Kidney (tissue), 14 donors: ENCODE data around the gene C1QTNF6. TPM values are rescaled to one million over a fixed set of nuclear protein-coding genes. Genes with fewer than 3 reads are reported as not detected.

Experiments used
- DNase-seq, 5 donors: peaks; one replicate each; pipeline ENCODE4 v3.0.0-alpha.2; 2013 to 2020
- FAIRE-seq: peaks from 2 replicates; lab custom pipeline; 2012; peaks lifted over from hg19 to GRCh38; lab: Jason Lieb, UNC
- H3K27ac ChIP-seq, 2 donors: one replicate each; pipeline ENCODE4 v1.7.0; 2013; ENCODE audit warnings: low read depth in 2 of 2, low read length in 2 of 2, inconsistent platforms in 1 of 2
- H3K27me3 ChIP-seq: one replicate; pipeline ENCODE4 v1.7.1; 2013; ENCODE audit warnings: low read length, inconsistent platforms; ENCODE audit not compliant: control insufficient read depth, insufficient read depth
- H3K36me3 ChIP-seq, 3 donors: one replicate each; pipeline versions ENCODE4 v1.7.0 to v1.7.1; 2013; ENCODE audit warnings: low read length in 3 of 3, control low read depth in 1 of 3, inconsistent platforms in 1 of 3; ENCODE audit not compliant: insufficient read depth in 3 of 3, control insufficient read depth in 2 of 3
- H3K4me1 ChIP-seq, 3 donors: one replicate each; pipeline versions ENCODE4 v1.7.0 to v1.7.1; 2013; ENCODE audit warnings: low read length in 3 of 3, inconsistent platforms in 1 of 3, low read depth in 1 of 3; ENCODE audit not compliant: control insufficient read depth in 2 of 3, insufficient read depth in 2 of 3
- H3K4me3 ChIP-seq, 3 donors: one replicate each; pipeline versions ENCODE4 v1.7.0 to v1.8.1; 2013; ENCODE audit warnings: low read length in 3 of 3, control low read depth in 1 of 3, inconsistent platforms in 1 of 3
- H3K9ac ChIP-seq, 3 donors: one replicate each; pipeline versions ENCODE4 v1.7.0 to v1.7.1; 2013; ENCODE audit warnings: low read length in 3 of 3, control low read depth in 1 of 3, inconsistent platforms in 1 of 3
- H3K9me3 ChIP-seq, 3 donors: one replicate each; pipeline versions ENCODE4 v1.7.0 to v1.7.1; 2013; ENCODE audit warnings: low read length in 3 of 3, control low read depth in 1 of 3, inconsistent platforms in 1 of 3; ENCODE audit not compliant: control insufficient read depth in 2 of 3, insufficient read depth in 1 of 3
- intact Hi-C: fragments of 100-400 bp; cut with DNase I; formaldehyde crosslinking; loops from one replicate; pipeline ENCODE4 v1.11.1; 2022
- polyA plus RNA-seq: library from polyadenylated mRNA; stranded (reverse); fragments of 350-450 nt; fragmentation: Illumina TruSeq; extraction: RNeasy Lipid Tissue Mini Kit (QIAGEN cat#74804); gene quantifications from one replicate; pipeline ENCODE4 v1.2.3, GENCODE V29; 2014; ENCODE audit warnings: low read depth, low replicate concordance; ENCODE audit not compliant: insufficient read depth
- total RNA-seq: library from RNA; stranded (reverse); fragmentation: NEBNext Ultra II Directional; extraction: Animal tissue kit (Norgen Biotek cat#: 25700); gene quantifications from one replicate; pipeline ENCODE4 v1.2.1, GENCODE V29; 2021
- TF ChIP-seq, protein P1 (sequence below): IDR thresholded peaks from 3 replicates; pipeline ENCODE4 v1.5.1; 2012; ENCODE audit warnings: mild to moderate bottlenecking, moderate library complexity, borderline replicate concordance; ENCODE audit not compliant: insufficient read depth; ENCODE audit errors: extremely low read depth
- donor health status: control.
- donor health status: control.
- donor health status: control.
- donor health status: control.
- donor health status: control.
- donor health status: DM: yes; HTN: yes; CAD: no.
- donor health status: Normal renal cell carcinoma (clear cell type).

C1QTNF6 gene
- total and polyA plus RNA-seq, 2 donors from 2014 or later, result 3.2 to 8.0 TPM

DNA sequence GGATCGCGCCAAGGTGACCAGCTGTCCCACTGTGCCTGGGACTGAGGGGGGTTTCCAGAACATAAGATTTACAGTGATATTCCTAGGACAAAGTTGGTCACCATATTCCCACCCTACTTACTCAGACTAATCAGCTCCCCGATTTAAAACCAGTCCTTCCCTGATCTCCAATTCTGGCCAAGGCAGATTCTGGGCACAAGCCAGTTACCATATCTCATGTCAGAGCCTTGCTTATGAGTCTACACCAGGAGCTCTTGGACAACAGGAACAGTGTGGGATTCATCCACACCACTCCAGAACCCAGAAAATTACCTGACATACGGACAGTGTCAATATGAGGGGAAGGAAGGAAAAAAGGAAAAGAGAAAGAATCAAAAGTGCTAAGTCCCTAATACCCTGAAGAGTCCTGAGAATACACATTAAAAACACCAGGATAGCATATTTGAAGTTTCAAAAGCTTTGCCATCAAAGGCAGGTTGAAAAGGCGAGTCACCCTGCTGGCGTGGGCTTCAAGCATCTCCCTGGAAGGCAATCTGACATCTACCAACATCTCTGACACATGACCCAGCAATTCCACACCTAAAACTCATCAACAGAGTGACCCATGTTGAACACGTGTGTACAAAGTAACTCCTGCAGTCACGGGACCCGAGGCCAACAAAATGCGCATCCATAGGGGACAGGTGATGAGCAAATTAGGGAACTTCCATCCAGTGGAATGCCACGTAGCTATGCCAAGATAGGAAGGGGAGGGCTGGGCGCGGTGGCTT, 30.3 kb downstream of the C1QTNF6 start:
- DNase-seq (peak in 2 of 5 donors; percentile 12 to 53), FAIRE-seq (no peak)
- no peaks in the 10 kb centered on the region for H3K9me3 ChIP-seq
- no peaks in the 10 kb centered on the region for H3K4me1 ChIP-seq
- H3K4me3 ChIP-seq, result no peak overlapping the region
- H3K27ac ChIP-seq, result no peak overlapping the region
- intact Hi-C loops, result no loop called here
- TF ChIP-seq, protein P1, sequence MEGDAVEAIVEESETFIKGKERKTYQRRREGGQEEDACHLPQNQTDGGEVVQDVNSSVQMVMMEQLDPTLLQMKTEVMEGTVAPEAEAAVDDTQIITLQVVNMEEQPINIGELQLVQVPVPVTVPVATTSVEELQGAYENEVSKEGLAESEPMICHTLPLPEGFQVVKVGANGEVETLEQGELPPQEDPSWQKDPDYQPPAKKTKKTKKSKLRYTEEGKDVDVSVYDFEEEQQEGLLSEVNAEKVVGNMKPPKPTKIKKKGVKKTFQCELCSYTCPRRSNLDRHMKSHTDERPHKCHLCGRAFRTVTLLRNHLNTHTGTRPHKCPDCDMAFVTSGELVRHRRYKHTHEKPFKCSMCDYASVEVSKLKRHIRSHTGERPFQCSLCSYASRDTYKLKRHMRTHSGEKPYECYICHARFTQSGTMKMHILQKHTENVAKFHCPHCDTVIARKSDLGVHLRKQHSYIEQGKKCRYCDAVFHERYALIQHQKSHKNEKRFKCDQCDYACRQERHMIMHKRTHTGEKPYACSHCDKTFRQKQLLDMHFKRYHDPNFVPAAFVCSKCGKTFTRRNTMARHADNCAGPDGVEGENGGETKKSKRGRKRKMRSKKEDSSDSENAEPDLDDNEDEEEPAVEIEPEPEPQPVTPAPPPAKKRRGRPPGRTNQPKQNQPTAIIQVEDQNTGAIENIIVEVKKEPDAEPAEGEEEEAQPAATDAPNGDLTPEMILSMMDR, result no peak
- H3K36me3 ChIP-seq, result no peaks in the 10 kb centered on the region
- no peak overlapping the region for H3K9ac ChIP-seq
- no peaks in the 10 kb centered on the region for H3K27me3 ChIP-seq

DNA sequence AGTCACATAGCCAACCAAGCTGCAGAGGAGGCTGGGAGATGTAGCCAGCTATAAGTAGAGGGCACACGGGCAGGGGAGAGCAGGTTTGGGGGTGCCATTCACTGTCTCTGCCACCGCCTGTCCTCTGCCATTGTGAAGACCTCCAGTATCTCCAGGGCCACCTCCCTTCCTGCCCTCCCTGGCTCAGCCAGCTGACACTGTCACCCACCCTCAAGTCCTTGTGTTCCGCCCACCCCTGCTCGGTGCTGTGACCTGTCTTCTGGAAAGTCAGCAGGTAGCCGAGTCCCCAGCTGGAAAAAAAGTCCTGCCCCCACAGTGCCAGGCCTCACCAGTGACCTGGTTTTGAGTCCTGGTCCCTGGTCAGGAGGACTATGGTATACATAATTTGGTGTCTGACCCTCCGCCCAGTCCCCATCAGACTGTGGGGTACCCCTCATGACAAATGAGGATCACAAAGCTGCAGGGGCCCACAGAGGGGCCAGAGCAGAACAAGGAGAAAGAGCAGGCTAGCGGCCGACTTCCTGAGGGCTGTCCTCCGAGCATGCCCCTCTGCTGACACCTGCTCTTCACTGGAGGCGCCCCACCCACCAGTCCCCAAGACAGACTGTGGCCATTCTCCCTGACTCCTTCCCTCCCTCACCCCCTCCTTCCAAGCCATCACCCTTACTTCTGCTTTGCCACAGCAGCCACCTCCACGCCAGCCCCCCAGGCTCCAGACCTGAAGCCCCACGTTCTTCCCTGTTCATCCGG, 31.2 kb downstream of the C1QTNF6 start:
- intact Hi-C loops, result no loop called here
- Histone ChIP-seq H3K36me3 (no peaks in the 10 kb centered on the region), H3K27ac (no peak overlapping the region), H3K27me3 (no peaks in the 10 kb centered on the region), H3K4me1 (no peaks in the 10 kb centered on the region), H3K9me3 (no peaks in the 10 kb centered on the region), H3K4me3 (no peak overlapping the region), H3K9ac (no peak overlapping the region)
- peak in 1 of 5 donors; percentile 58 for DNase-seq
- no peak for FAIRE-seq
- TF ChIP-seq, protein P1, result no peak

DNA sequence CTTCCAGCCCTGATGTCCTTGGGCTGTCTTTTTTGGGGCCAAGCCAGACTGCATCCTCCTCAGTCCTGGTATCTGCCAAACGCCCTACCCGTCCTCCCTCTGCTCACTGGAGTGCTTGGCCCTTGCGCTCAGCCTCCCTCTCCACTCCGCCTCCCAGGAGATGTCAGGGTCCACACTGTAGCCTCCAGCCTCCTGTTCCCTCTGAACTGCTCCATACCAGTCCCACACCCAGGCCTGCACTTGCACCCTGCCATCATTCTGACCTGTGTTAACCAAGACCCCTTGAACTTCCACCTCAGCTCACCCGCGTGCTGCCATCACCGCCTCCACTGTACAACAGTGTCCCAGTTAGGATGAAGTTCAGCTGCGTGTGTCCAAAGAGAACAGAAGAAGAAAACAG, 32.1 kb downstream of the C1QTNF6 start:
- intact Hi-C loops, result no loop called here
- Histone ChIP-seq H3K36me3 (no peaks in the 10 kb centered on the region), H3K9me3 (no peaks in the 10 kb centered on the region), H3K9ac (no peak overlapping the region), H3K27me3 (no peaks in the 10 kb centered on the region), H3K4me1 (no peaks in the 10 kb centered on the region), H3K4me3 (no peak overlapping the region), H3K27ac (no peak overlapping the region)
- DNase-seq (peak in 1 of 5 donors; percentile 56), FAIRE-seq (no peak)
- TF ChIP-seq, protein P1, result no peak
